ENCODE results near the gene LAMC1.

The LAMC1 gene

GRCh38 chr1:183106746-183107145, 83.5 kb downstream of the LAMC1 start:
- DNase-seq (ENCODE audit: low read depth in 2 of 2) = no peak

- DNase-seq (ENCODE audit: low read depth in 2 of 2) = no peak
These were observed 87.2 kb downstream of the LAMC1 start for GRCh38 chr1:183110326-183110880.

GRCh38 chr1:183114441-183114840, 91.2 kb downstream of the LAMC1 start:
- no peak for DNase-seq (ENCODE audit: low read depth in 2 of 2)

- DNase-seq (ENCODE audit: low read depth in 2 of 2) = no peak
These were observed 93.2 kb downstream of the LAMC1 start for GRCh38 chr1:183116416-183116815.

- DNase-seq (ENCODE audit: low read depth in 2 of 2) = no peak
These were observed 98.4 kb downstream of the LAMC1 start for GRCh38 chr1:183121609-183122008.

GRCh38 chr1:183124259-183124658, 101.0 kb downstream of the LAMC1 start:
- no peak for DNase-seq (ENCODE audit: low read depth in 2 of 2)

GRCh38 chr1:183125279-183125999, 102.2 kb downstream of the LAMC1 start:
- no peak for DNase-seq (ENCODE audit: low read depth in 2 of 2)

GRCh38 chr1:183126000-183126366, 102.8 kb downstream of the LAMC1 start:
- DNase-seq (ENCODE audit: low read depth in 2 of 2) = no peak

- DNase-seq (ENCODE audit: low read depth in 2 of 2) = no peak
These were observed 103.3 kb downstream of the LAMC1 start for GRCh38 chr1:183126528-183126927.

GRCh38 chr1:183129921-183130690, 106.9 kb downstream of the LAMC1 start:
- no peak for DNase-seq (ENCODE audit: low read depth in 2 of 2)

- DNase-seq (ENCODE audit: low read depth in 2 of 2) = no peak
These were observed 107.9 kb downstream of the LAMC1 start for GRCh38 chr1:183131166-183131565.

GRCh38 chr1:183135336-183135735, 112.1 kb downstream of the LAMC1 start:
- no peak for DNase-seq (ENCODE audit: low read depth in 2 of 2)

- DNase-seq (ENCODE audit: low read depth in 2 of 2) = no peak
These were observed 114.6 kb downstream of the LAMC1 start for GRCh38 chr1:183137782-183138181.

GRCh38 chr1:183138301-183138700, 115.1 kb downstream of the LAMC1 start:
- no peak for DNase-seq (ENCODE audit: low read depth in 2 of 2)

GRCh38 chr1:183139281-183139942, 116.2 kb downstream of the LAMC1 start:
- DNase-seq (ENCODE audit: low read depth in 2 of 2) = no peak

GRCh38 chr1:183140633-183141032, 117.4 kb downstream of the LAMC1 start:
- no peak for DNase-seq (ENCODE audit: low read depth in 2 of 2)

GRCh38 chr1:183142171-183142570, 119.0 kb downstream of the LAMC1 start:
- no peak for DNase-seq (ENCODE audit: low read depth in 2 of 2)

- no peak for DNase-seq (ENCODE audit: low read depth in 2 of 2)
These were observed 120.5 kb downstream of the LAMC1 start for GRCh38 chr1:183143576-183144315.

- no peak for DNase-seq (ENCODE audit: low read depth in 2 of 2)
These were observed 121.5 kb downstream of the LAMC1 start for GRCh38 chr1:183144752-183145151.

- DNase-seq (ENCODE audit: low read depth in 2 of 2) = no peak
These were observed 124.5 kb downstream of the LAMC1 start for GRCh38 chr1:183147735-183148134.

- no peak for DNase-seq (ENCODE audit: low read depth in 2 of 2)
These were observed 125.4 kb downstream of the LAMC1 start for GRCh38 chr1:183148599-183148998.

GRCh38 chr1:183149273-183149672, 126.1 kb downstream of the LAMC1 start:
- DNase-seq (ENCODE audit: low read depth in 2 of 2) = no peak

Measured in stimulated activated CD4-positive, alpha-beta T cell treated with anti-CD3 and anti-CD28 coated beads, Interleukin-15, amount 100 ng/mL, for 48 hours (primary cell).